Measurements from ENCODE around the gene IL15RA. TPM values are rescaled to one million over a fixed set of nuclear protein-coding genes. Genes with fewer than 3 reads are reported as not detected.

Gene IL15RA
- total RNA-seq, 1 experiment from 2014 or later, result 15.5 TPM

GRCh38 chr10:6017781-6018354 lies 40.5 kb upstream of the IL15RA start:
- Histone ChIP-seq H3K27me3 (ENCODE audit: insufficient read depth, low read depth) (no peaks in the 10 kb centered on the region), H3F3A (ENCODE audit: insufficient read depth, low read depth) (no peaks in the 10 kb centered on the region), H3K4me3 (no peak overlapping the region), H4K20me1 (ENCODE audit: insufficient read depth) (no peaks in the 10 kb centered on the region), H3K9me3 (ENCODE audit: insufficient read depth, low read depth) (no peaks in the 10 kb centered on the region), H3K9me2 (ENCODE audit: insufficient read depth) (no peaks in the 10 kb centered on the region), H2AFZ (no peak overlapping the region), H3K4me1 (replicated peaks; ENCODE audit: insufficient read depth) (no peaks in the 10 kb centered on the region), H3K4me2 (no peak overlapping the region), H3K27ac (no peak overlapping the region), H3K79me2 (ENCODE audit: low read depth) (no peaks in the 10 kb centered on the region), H3K36me3 (ENCODE audit: low read depth) (no peaks in the 10 kb centered on the region)
- TF ChIP-seq EZH2 (IDR thresholded peaks at IDR 0.05; ENCODE audit: low read depth), result no peak
- TF ChIP-seq CTCF (conservative IDR thresholded peaks at IDR 0.05), result no peak
- POLR2A ChIA-PET (ENCODE audit: unreplicated experiment), result no interaction called here
- no peak for DNase-seq
- no TSS peak for BruUV-seq (replicated peaks)
- CTCF ChIA-PET, result no interaction called here
- intact Hi-C loops (cut with micrococcal nuclease; ENCODE audit: unreplicated experiment), result no loop called here

- no peaks in the 10 kb centered on the region for H3K79me2 ChIP-seq (ENCODE audit: low read depth)
- H3K4me2 ChIP-seq, result no peak overlapping the region
- BruUV-seq (replicated peaks), result no TSS peak
- H3K36me3 ChIP-seq (ENCODE audit: low read depth), result no peaks in the 10 kb centered on the region
- intact Hi-C loops (cut with micrococcal nuclease; ENCODE audit: unreplicated experiment), result loop anchor here (2.0 kb wide), 3 partner anchors 38 to 386 kb away; partner anchors contain the start of gene RBM17
- no peak overlapping the region for H2AFZ ChIP-seq
- H4K20me1 ChIP-seq (ENCODE audit: insufficient read depth), result no peaks in the 10 kb centered on the region
- peak; percentile 74 for TF ChIP-seq CTCF (conservative IDR thresholded peaks at IDR 0.05)
- no peak for TF ChIP-seq EZH2 (IDR thresholded peaks at IDR 0.05; ENCODE audit: low read depth)
- H3K9me2 ChIP-seq (ENCODE audit: insufficient read depth), result no peaks in the 10 kb centered on the region
- H3K27ac ChIP-seq, result no peak overlapping the region
- POLR2A ChIA-PET (ENCODE audit: unreplicated experiment), result interaction anchor here (0.5 kb wide), 1 partner anchor 70 kb away, joined by 3 read pairs; no protein-coding TSS in a partner anchor
- H3K9me3 ChIP-seq (ENCODE audit: insufficient read depth, low read depth), result no peaks in the 10 kb centered on the region
- CTCF ChIA-PET, result interaction anchor here (0.6 to 1.4 kb wide), 2 partner anchors 36 to 37 kb away, joined by 4 read pairs; no protein-coding TSS in a partner anchor
- H3K4me1 ChIP-seq (replicated peaks; ENCODE audit: insufficient read depth), result no peaks in the 10 kb centered on the region
- no peak overlapping the region for H3K4me3 ChIP-seq
- DNase-seq, result peak in 1 of 2 experiments; percentile 40
- H3K27me3 ChIP-seq (ENCODE audit: insufficient read depth, low read depth), result no peaks in the 10 kb centered on the region
- no peaks in the 10 kb centered on the region for H3F3A ChIP-seq (ENCODE audit: insufficient read depth, low read depth)
Observed at GRCh38 chr10:6014241-6014761, 37.0 kb upstream of the IL15RA start.

GRCh38 chr10:6013413-6014192 lies 36.3 kb upstream of the IL15RA start:
- no peaks in the 10 kb centered on the region for H3K79me2 ChIP-seq (ENCODE audit: low read depth)
- no peaks in the 10 kb centered on the region for H3K9me3 ChIP-seq (ENCODE audit: insufficient read depth, low read depth)
- no peaks in the 10 kb centered on the region for H3K36me3 ChIP-seq (ENCODE audit: low read depth)
- H3K4me1 ChIP-seq (replicated peaks; ENCODE audit: insufficient read depth), result no peaks in the 10 kb centered on the region
- H2AFZ ChIP-seq, result no peak overlapping the region
- H3K4me2 ChIP-seq, result no peak overlapping the region
- no peaks in the 10 kb centered on the region for H4K20me1 ChIP-seq (ENCODE audit: insufficient read depth)
- no peaks in the 10 kb centered on the region for H3F3A ChIP-seq (ENCODE audit: insufficient read depth, low read depth)
- no peak overlapping the region for H3K27ac ChIP-seq
- no peak for DNase-seq
- ChIA-PET CTCF (interaction anchor here (1.4 kb wide), 1 partner anchor 37 kb away, joined by 4 read pairs; no protein-coding TSS in a partner anchor), POLR2A (ENCODE audit: unreplicated experiment) (interaction anchor here (0.5 kb wide), 1 partner anchor 69 kb away, joined by 3 read pairs; no protein-coding TSS in a partner anchor)
- no peak for TF ChIP-seq CTCF (conservative IDR thresholded peaks at IDR 0.05)
- no peak for TF ChIP-seq EZH2 (IDR thresholded peaks at IDR 0.05; ENCODE audit: low read depth)
- no peaks in the 10 kb centered on the region for H3K27me3 ChIP-seq (ENCODE audit: insufficient read depth, low read depth)
- no TSS peak for BruUV-seq (replicated peaks)
- H3K9me2 ChIP-seq (ENCODE audit: insufficient read depth), result no peaks in the 10 kb centered on the region
- intact Hi-C loops (cut with micrococcal nuclease; ENCODE audit: unreplicated experiment), result loop anchor here (2.0 kb wide), 3 partner anchors 39 to 387 kb away; partner anchors contain the start of gene RBM17
- no peak overlapping the region for H3K4me3 ChIP-seq
